AG08396 (cell line): ENCODE measurements around the gene FADS2.

ENCODE experiments used
- DNase-seq: peaks from one replicate; pipeline ENCODE4 v3.0.0; 2012; ENCODE audit warnings: low spot score, mixed read lengths

The FADS2 gene

DNA sequence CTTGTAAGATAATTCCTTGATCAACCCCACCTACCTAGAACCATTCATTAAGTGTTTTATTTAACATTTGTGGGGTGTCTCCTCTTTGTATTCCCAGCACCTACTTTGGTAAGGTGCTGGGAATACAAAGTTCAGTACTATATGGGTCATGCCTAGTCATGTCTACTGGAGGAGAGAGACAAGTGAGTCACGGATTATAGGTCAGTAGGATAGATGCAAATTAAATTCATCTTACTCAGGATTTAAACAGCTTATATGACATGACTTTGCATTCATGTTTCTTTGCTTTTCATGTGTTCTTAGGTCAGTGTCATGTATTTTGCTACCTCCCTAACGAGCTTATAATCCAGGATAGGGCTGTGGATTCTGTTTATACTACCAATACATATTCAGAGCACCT is 7.9 kb upstream of the FADS2 start:
- peak; percentile 57 for DNase-seq

DNA sequence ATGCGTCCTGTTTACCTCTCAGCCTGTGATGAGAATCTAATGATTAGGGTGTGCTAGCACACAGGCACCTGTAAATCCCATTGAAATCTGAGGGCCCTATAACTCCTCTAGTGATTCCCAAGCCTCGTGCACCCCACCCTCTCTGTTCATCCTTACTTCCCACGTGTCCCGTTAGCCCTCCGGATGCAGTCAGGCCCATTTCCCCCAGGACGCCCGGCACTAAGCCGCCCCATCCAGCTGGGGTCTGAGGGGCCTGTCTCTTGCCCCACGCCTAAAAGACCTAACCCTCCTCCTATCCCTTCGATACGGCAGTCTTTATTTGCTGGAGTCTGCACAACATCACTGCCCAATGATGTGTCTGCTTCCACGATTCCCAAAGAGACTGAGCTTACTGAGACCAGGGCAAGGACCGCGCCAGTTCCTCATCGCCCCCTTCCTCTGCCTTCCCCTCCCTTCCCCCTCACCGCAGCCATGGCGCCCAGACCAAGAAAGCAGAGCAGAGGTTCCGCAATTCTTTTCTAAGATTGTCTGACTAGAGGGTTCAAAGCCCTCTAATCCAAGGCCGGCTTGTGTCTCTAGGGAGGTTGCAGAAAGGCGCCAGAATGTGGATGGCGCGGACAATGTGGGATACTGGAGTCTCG is 1.1 kb upstream of the FADS2 start:
- DNase-seq: no peak

- no peak for DNase-seq
Measured at GRCh38 chr11:61828379-61828628, 204 bp downstream of the FADS2 start.

DNA sequence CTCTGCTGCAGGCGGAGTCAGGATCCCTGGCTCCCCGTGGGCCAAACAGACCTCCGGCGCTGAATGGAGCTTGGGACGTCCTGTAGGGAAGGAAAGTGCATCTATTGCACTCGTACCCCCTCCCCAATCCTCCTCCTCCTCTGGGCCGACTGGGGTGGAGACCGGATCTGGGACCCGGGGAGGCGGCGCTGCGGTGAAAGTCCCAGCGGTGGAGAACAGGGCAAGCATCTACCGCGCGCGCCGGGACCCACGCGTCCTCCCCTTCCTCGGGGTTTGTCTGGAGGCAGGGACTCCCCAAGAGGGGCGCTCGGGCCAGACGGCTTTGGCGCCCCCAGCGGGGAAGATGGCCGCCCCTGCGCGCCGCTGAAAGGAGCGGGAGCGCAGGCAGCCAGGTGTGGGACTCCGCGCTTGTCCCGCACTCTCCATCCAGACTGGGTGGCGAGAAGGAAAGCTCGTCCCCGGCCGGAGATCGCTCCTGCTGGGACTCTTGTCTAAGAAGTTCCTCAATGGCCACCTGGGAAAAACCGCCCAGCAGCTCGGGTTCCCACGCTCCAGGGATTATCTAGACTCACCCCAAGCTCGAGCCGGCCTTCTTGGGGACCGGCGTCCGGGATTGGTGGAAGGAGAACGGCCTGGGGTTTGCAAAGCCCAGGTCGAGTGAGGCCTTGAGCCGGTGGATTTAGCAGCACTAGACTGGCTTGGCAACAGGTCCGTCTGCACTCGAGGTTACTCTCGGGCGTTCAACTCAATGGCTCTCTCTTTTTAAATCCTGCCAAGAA is 718 bp downstream of the FADS2 start:
- DNase-seq: peak; percentile 56

GRCh38 chr11:61829806-61830205 is 1.7 kb downstream of the FADS2 start:
- DNase-seq: no peak

GRCh38 chr11:61830237-61831105 is 2.4 kb downstream of the FADS2 start:
- peak; percentile 59 for DNase-seq

DNA sequence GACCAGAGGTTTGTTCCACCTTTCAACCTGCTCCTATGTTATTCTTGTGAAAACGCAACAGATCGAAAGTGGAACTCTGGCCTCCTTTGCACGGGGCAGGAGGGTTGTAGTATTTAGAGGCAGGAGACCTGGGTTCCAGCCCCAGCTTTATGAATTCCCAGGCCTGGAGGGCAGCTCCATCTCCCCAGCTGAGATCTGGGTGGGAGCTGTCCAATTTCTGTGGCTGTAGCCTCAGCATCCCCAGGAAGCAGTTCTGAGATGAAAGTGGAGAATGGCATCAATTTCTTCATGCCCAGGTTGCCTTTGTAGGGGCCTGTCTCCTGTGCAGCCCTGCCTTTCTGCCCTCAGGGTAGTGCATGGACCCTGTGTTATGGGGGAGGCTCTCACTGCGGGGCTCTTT is 4.1 kb downstream of the FADS2 start:
- no peak for DNase-seq

DNA sequence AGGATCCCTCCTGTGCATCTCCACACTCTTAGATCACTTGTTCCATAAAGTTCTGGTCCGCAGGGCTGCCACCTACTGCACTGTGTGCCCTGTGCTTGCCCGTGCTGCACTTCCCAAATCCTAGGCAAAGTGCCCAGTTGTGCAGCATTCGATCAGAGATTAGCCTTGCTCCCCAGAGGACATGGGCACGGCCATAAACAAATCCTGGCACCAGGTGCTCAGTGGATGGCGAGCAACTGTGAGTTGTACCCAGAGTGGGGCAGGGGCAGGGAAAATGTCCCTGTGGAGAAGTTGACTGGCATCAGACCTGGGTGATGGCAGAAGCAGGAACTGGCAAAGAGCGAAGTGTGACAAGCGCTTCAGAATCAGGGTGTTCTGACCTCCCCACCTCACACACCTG is 4.7 kb downstream of the FADS2 start:
- DNase-seq: no peak

DNA sequence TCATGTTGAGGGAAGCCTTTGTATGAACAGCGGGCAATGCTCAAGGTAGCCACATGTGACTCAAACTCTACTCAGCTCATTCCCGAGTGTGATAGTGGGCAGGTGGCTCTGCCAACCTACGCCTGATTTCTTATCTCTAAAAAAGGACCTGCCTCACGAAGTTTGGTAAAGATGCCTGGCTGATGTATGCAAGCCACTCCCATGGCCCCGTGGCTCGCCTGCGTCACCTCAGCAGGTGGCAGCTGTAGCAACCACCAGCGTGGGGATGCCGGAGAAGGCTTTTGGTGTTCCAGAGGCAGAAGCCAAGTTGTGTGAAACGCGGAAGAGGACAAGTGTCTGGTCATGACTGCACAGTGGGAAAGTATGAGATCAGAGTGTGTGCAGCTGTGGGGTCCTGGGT is 5.4 kb downstream of the FADS2 start:
- DNase-seq: no peak

GRCh38 chr11:61833926-61834277 is 5.8 kb downstream of the FADS2 start:
- no peak for DNase-seq

DNA sequence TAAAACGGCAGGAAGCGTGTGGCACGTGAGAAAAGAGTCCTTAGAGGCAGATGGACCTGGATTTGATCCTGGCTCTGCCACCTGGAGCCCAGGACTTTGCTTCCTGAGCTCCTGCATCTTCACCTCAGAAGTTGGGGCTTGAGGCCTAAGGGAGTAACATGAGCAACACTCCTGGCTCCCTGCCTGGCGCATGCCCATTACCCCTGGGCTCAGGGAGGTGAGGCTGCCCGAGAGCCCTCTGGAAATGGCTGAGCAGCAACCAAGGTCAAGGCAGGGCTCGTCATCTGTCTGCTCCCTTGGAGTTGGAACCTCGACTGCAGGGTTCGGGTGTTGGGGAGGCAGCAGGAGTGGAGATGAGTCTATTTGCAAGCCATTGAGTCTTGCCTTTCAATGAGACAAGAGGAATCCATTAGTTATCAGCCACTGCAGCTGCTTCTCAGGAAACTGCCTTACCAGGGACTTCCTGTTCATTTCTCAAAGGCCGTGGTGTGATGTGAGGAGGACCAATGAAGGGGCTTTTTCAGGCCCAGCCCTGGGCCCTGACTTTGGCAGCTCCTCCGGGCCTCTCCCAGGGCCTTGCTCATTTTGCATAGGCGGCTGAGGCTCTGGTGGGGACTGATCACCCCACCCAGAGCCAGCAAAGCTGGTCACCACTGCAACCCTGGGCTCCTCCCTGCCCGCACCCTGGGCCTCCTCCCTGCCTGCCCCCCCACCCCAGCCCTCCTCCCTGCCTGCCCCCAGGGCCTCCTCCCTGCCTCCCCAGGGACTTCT is 6.4 kb downstream of the FADS2 start:
- peak; percentile 54 for DNase-seq

GRCh38 chr11:61836193-61836592 is 8.1 kb downstream of the FADS2 start:
- DNase-seq: no peak

DNA sequence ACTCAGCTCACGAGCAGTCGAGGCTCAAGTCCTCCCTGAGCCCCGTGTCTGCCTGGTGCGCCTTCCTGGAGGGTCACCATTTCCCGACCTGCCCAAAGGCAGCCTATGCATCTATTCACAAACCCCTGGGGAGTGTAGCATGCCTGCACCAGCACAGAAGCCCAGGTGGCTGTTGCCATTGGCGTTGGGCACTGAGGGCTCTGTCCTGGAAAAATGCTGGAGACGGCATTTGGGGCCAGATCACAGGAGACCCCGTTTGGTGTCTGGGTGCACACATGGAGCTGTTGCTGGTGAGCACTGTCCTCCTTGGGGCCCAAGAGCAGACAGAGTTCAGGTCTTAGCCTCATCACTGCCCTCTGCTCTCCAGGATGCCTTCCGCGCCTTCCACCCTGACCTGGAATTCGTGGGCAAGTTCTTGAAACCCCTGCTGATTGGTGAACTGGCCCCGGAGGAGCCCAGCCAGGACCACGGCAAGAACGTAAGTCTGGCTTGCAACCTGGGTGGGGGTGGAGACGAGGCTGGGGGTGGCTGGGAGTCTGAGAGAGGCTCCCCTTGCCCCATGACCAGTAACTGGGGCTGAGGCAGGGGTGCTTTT is 9.4 kb downstream of the FADS2 start:
- DNase-seq: no peak

DNA sequence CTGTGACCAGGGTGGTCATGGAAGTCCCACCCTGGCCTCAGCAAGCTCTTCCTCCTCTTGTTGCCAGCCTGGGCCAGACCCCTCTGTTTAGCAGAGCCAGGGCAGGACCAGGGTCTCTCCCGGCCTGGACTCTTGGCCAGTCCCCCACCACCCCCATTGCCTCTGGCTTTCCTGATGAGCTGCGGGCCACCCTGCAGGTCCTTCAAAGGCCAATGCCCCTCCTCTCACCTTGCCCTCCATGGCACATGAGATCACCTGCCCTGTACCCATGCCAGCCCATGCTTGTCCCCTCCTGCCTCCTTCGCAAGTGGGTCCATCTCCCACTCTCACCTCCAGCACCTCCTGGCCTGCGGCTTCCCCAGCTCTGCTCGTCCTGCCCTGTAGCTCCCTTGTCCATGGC is 10.4 kb downstream of the FADS2 start:
- no peak for DNase-seq

DNA sequence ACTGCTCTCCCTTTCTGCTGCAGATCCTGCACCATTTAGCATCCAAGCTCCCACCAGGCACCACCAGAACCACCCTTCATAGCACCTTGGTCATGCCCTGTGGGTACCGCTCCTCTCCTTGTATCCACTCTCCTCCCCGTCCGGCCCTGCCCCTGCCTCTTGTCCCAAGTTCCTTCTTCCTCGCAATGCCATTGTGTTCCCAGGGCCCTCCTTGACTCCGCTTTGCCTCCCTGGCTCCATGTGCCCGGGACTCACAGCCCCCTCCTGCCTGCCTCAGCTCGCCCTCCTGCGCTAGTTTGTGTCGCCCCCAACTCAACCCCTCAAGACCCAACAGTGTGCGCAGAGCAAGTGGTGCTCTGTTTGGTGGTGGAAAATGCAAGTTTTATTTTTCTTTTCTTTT is 10.8 kb downstream of the FADS2 start:
- DNase-seq: no peak

DNA sequence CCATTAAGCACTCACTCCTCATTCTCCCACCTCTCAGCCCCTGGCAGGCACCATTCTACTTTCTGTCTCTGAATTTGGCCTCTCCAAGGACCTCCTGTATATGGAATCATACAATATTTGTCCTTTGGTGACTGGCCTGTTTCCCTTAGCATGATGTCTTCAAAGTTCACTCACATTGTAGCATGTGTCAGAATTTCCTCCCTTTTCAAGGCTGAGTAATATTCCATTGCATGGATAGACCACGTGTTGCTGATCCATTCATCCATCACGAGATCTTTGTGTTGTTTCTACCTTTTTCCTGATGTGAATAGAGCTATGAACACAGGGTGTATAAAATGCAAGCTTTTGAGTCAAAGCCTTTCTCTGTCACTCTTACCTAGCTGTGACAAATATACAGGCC is 11.6 kb downstream of the FADS2 start:
- DNase-seq: no peak

- no peak for DNase-seq
Measured at GRCh38 chr11:61840371-61840770, 12.3 kb downstream of the FADS2 start.

GRCh38 chr11:61841636-61842527 is 13.8 kb downstream of the FADS2 start:
- DNase-seq: no peak

- no peak for DNase-seq
Measured at GRCh38 chr11:61842528-61842820, 14.4 kb downstream of the FADS2 start.

DNA sequence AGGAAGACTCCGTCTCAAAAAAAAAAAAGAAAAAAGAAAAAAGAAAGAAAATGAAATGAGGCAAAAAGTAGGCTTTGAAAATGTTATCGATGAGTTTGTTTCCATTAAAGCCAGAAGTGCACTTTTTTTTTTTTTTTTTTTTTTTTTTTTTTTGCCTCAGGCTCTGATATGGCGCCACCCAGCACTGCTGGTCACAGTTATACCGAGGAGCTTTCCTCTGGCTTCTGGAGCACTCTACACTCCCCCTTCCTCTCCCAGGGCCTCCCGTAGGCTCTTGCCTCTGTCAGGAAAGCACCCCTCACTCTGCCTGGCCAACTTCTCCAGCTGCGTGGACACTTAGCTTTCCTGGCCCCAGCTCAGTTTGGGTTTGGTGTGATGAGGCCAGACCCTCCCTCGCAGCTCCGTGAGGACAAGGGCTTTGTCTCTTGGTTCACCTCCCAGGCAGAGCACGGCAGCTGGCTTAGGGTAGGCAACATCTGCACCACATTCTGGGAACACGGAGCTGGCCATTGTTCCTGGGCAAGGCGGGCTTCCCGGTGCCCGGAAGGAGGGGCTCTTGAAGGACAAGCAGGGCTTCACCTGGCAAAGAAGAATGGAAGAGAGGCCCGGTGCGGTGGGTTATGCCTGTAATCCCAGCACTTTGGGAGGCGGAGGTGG is 16.9 kb downstream of the FADS2 start:
- no peak for DNase-seq
